ENCODE data around the gene CD2.

CD2 gene

GRCh38 chr1:116754198-116754977 lies at the start of gene CD2:
Gene CD2 (plus strand): TSS chr1:116754430. CDS start chr1:116754493, 63 bp downstream.
- TF ChIP-seq CTCF (IDR thresholded peaks at IDR 0.05; ENCODE audit: insufficient read depth, low read depth, low read length, missing control alignments): no peak

GRCh38 chr1:116706123-116706522 lies 48.1 kb upstream of the CD2 start:
- DNase-seq (ENCODE audit: low read depth): no peak
- no peak for TF ChIP-seq CTCF (IDR thresholded peaks at IDR 0.05; ENCODE audit: insufficient read depth, low read depth, low read length, missing control alignments)
- no peak overlapping the region for H3K4me3 ChIP-seq (ENCODE audit: low read depth, low read length)

More at GRCh38 chr1:116754198-116754977, at the start of gene CD2:
- no peak for DNase-seq (ENCODE audit: low read depth)
- H3K4me3 ChIP-seq (ENCODE audit: low read depth, low read length): no peak within 1 kb of the TSS

GRCh38 chr1:116706841-116707240 lies 47.4 kb upstream of the CD2 start:
- H3K4me3 ChIP-seq (ENCODE audit: low read depth, low read length): no peak overlapping the region
- no peak for TF ChIP-seq CTCF (IDR thresholded peaks at IDR 0.05; ENCODE audit: insufficient read depth, low read depth, low read length, missing control alignments)

GRCh38 chr1:116708255-116708900 lies 45.9 kb upstream of the CD2 start:
- no peak for DNase-seq (ENCODE audit: low read depth)
- no peak for TF ChIP-seq CTCF (IDR thresholded peaks at IDR 0.05; ENCODE audit: insufficient read depth, low read depth, low read length, missing control alignments)

More at GRCh38 chr1:116706841-116707240, 47.4 kb upstream of the CD2 start:
- DNase-seq (ENCODE audit: low read depth): no peak

GRCh38 chr1:116709666-116710167 lies 44.5 kb upstream of the CD2 start:
- TF ChIP-seq CTCF (IDR thresholded peaks at IDR 0.05; ENCODE audit: insufficient read depth, low read depth, low read length, missing control alignments): no peak
- no peak overlapping the region for H3K4me3 ChIP-seq (ENCODE audit: low read depth, low read length)
- no peak for DNase-seq (ENCODE audit: low read depth)

More at GRCh38 chr1:116708255-116708900, 45.9 kb upstream of the CD2 start:
- H3K4me3 ChIP-seq (ENCODE audit: low read depth, low read length): no peak overlapping the region

GRCh38 chr1:116710420-116711262 lies 43.6 kb upstream of the CD2 start:
- TF ChIP-seq CTCF (IDR thresholded peaks at IDR 0.05; ENCODE audit: insufficient read depth, low read depth, low read length, missing control alignments): no peak
- no peak overlapping the region for H3K4me3 ChIP-seq (ENCODE audit: low read depth, low read length)
- DNase-seq (ENCODE audit: low read depth): no peak

All from GM12865 (cell line).